D341Med (cell line): ENCODE results near the gene C4A.
"Not testable (repeated sequence)": the region's sequence is repeated elsewhere in the genome, so short reads cannot be mapped to it uniquely, and the experiment has no call there.

Source experiments
- DNase-seq: peaks from one replicate; pipeline ENCODE4 v3.0.0; 2012; ENCODE audit warnings: low spot score

The C4A gene

DNA sequence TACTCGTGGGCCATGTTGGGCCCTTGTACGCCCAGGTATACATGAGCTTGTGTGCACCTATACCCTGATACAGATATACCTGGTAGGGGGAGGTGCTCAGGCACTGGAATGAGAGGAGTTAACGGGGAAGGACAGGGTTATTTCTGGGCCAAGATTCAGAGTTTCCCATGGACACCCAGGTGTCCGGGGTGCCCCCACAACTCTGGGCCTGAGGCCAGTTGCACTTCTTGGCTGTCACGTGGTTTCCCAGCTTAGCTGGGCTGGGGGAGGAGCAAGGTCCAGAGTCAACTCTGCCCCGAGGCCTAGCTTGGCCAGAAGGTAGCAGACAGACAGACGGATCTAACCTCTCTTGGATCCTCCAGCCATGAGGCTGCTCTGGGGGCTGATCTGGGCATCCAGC, at the start of gene C4A:
C4A (plus strand) TSS at position 314 of the 400 bp plus-strand sequence; CDS start at position 365, 51 bp downstream.
- DNase-seq = not testable (repeated sequence)

GRCh38 chr6:31932137-31932536, 49.7 kb upstream of the C4A start:
- DNase-seq = not testable (repeated sequence)

GRCh38 chr6:31933537-31933936, 48.3 kb upstream of the C4A start:
- DNase-seq = no peak

DNA sequence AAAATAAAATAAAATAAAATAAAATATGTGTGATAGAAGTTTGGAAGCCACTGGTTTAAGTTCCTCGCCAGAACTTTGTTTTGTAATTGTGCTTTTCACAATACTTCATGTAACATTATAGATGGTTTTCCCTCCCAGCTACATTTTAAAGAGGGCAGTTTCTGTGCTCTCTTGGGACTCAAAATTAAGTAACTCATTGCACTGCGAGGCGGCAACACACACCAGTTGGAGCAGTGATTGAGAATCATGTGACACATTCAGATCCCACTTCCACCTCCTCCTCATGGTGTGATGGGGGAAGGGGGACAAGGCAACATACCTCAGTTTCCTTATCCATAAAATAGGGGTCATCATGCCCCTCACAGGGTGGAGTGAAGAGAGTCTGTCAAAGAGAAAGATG, 46.8 kb upstream of the C4A start:
- DNase-seq = no peak

DNA sequence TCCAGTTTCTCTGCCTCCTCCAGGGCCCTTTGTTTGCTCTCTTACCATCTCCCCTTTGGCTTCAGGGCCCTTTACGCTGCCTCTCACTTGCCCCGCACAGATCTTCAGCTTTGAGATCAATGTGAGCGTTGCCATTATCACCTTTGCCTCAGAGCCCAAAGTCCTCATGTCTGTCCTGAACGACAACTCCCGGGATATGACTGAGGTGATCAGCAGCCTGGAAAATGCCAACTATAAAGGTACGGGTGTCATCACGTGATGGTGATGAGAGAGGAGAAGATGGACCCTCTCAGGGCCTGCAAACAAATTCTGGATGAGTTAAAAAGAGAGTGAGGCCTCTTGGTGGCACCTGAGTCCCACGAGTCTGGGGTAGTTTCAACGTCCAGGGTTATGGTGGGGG, 46.0 kb upstream of the C4A start:
- DNase-seq = no peak

DNA sequence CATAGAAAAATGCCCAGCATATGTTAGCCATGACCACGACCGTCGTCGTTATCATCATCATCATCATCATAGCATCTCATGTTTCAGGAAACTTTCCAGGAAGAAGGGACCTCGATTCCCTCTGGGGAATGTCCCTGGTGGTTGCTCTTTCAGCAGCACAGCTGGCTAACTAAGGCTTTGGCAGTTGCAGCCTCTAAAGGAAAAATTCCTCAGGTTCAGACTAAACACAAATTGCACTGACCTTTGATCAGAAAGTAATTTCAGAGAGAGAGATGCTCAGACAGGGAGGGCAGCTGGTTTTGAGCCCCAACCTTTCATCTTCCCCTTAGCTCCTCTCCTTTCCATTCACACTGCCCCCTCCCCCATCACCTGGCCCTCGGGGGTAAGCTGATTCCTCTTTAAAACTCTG, 41.6 kb upstream of the C4A start:
- DNase-seq = no peak

GRCh38 chr6:31943742-31944141, 38.1 kb upstream of the C4A start:
- DNase-seq = no peak

DNA sequence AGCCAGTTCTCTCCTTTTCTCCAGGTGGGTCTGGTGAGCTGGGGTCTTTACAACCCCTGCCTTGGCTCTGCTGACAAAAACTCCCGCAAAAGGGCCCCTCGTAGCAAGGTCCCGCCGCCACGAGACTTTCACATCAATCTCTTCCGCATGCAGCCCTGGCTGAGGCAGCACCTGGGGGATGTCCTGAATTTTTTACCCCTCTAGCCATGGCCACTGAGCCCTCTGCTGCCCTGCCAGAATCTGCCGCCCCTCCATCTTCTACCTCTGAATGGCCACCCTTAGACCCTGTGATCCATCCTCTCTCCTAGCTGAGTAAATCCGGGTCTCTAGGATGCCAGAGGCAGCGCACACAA, 36.7 kb upstream of the C4A start:
- DNase-seq = no peak

DNA sequence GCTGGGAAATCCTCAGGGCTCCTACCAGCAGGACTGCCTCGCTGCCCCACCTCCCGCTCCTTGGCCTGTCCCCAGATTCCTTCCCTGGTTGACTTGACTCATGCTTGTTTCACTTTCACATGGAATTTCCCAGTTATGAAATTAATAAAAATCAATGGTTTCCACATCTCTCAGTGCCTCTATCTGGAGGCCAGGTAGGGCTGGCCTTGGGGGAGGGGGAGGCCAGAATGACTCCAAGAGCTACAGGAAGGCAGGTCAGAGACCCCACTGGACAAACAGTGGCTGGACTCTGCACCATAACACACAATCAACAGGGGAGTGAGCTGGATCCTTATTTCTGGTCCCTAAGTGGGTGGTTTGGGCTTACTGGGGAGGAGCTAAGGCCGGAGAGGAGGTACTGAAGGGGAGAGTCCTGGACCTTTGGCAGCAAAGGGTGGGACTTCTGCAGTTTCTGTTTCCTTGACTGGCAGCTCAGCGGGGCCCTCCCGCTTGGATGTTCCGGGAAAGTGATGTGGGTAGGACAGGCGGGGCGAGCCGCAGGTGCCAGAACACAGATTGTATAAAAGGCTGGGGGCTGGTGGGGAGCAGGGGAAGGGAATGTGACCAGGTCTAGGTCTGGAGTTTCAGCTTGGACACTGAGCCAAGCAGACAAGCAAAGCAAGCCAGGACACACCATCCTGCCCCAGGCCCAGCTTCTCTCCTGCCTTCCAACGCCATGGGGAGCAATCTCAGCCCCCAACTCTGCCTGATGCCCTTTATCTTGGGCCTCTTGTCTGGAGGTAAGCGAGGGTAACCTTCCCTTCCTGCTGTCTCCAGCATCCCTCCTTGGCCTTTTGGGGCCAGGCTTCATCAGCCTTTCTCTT, 36.1 kb upstream of the C4A start, which contains the start of gene CFB:
CFB (plus strand) TSS at position 589 of the 863 bp plus-strand sequence; CDS start at position 716, 127 bp downstream.
- no peak for DNase-seq

- no peak for DNase-seq
Observed at GRCh38 chr6:31946370-31946885, 35.4 kb upstream of the C4A start.

DNA sequence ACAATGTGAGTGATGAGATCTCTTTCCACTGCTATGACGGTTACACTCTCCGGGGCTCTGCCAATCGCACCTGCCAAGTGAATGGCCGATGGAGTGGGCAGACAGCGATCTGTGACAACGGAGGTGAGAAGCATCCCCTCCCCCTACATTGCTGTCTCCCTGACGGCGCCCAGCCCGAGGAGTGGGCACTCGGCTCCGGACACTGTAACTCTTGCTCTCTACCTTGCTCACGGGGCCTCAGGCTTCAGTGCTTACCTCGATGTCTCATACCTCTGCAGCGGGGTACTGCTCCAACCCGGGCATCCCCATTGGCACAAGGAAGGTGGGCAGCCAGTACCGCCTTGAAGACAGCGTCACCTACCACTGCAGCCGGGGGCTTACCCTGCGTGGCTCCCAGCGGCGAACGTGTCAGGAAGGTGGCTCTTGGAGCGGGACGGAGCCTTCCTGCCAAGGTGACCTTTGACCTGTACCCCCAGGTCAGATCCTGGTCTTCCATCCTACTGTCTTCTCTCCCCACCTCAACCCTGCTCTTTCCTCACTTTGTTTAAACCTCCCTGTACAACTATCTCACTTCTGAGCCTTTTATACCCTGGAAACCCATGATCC, 34.7 kb upstream of the C4A start:
- DNase-seq = no peak

DNA sequence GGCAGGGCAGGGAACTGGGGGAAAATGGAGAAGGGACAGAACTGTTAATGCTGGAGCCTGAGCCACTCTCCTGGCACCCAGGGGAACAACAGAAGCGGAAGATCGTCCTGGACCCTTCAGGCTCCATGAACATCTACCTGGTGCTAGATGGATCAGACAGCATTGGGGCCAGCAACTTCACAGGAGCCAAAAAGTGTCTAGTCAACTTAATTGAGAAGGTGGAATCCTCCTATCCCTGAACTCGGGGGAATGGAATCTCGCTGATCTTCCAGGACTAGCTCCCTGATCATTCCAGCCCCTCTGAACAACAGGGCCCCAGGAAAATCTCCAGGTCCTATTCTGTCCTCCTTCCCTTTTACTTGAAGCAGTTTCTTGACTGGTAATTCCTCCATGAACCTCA, 34.0 kb upstream of the C4A start:
- no peak for DNase-seq

DNA sequence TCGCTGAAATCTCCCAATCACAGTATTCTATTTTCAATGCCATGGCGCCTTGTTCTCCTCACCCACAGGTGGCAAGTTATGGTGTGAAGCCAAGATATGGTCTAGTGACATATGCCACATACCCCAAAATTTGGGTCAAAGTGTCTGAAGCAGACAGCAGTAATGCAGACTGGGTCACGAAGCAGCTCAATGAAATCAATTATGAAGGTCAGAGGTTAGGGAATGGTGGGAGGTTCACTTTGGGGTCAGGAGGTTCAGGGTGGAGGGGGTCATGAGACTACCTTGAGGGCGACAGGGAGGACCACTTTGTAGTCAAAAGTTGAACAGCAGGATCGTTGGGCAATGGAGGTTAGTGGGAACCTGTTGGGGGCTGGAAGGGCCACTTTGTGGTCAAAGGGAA, 33.6 kb upstream of the C4A start:
- no peak for DNase-seq

DNA sequence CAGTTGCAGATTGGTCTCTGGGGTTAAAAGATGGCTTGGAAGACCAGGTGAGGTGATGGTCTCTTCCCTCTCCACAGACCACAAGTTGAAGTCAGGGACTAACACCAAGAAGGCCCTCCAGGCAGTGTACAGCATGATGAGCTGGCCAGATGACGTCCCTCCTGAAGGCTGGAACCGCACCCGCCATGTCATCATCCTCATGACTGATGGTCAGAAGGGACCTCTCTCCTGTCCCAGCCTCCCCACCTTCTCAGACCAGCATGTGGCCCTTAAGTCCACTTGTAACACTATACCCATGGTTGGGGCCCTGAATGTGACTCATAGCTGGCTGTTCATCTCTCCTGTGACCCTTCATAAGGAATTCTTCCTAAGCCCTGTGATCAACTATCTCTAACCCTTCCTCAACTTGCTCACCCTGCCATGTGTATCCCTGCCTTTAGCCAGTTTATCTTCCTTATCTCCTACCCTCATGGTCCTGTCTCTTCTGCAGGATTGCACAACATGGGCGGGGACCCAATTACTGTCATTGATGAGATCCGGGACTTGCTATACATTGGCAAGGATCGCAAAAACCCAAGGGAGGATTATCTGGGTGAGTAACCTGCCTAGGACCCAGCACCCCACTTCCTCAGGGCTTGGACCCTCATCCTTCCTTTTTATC, 33.0 kb upstream of the C4A start:
- no peak for DNase-seq

- DNase-seq = no peak
Observed at GRCh38 chr6:31949926-31950548, 31.8 kb upstream of the C4A start.

DNA sequence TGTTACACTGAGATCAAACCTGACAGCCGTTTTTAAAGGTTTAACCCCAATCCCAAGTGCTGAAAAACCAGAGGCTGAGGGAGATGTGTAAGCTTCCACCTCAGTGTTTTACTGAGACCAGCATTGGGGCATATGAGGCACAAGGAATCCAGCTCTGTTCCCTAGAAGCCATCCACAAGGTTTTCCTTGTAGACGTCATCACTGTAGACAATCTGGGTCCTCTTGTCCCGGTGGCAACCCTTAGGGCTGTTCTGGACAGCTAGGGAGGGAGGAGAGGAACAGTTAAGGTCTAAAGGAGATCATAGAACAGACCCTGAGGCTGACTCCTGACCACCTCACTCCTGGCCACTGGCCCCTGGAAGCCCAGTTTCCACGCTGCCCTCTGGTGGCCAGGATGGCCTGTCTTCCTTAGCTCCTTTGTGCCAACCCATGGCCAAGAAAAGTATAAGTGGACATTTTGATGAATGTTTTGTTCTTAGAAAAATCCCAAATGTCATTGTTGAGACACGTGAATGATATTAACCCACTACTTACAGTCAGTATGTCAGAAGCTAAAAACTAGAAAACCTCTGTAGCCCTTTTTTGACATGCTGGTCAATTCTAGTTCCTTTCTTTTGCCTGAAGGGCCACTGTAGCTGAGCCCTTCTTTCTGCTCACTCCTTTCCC, 29.6 kb upstream of the C4A start:
- DNase-seq = peak; percentile 63

DNA sequence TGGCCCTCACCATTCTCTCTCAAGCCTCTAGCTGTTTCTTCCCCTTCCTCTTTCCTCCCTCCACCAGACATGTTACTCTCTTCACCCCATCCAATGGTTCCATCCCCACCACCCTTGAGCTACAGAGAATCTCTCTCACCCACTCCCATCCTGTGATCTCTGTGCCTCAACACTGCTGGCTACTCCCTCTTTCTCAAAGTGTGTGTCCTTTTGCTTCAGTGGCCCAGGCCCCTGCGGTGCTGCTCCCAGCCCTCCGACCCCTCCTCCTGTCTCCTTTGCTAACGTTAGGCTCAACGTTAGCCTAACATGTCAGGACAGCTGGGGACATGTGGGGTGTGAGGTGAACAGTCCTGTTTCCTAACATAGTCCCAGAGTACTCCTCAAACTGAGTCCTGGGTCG, 29.0 kb upstream of the C4A start:
- no peak for DNase-seq

DNA sequence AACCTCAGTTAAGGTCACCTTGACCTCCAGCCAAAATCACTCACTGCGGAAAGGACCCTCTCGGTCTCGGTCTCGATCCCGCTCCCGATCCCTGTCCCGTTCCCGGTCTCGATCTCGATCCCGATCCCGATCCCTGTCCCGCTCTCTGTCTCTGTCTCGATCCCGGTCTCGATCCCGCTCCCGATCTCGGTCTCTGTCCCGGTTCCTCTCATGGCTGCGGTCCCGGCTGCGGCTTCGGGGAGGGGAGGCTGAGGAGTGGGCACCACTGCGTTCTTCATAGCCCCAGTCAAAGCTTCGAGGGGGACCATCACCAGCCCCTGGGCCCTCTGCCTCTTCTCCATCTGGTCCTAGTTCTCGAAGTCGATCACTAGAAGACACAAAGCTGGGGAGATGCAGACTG, 27.3 kb upstream of the C4A start:
- DNase-seq = no peak

- no peak for DNase-seq
Observed at GRCh38 chr6:31956796-31957195, 25.1 kb upstream of the C4A start.

- DNase-seq = no peak
Observed at GRCh38 chr6:31958412-31958740, 23.5 kb upstream of the C4A start.

DNA sequence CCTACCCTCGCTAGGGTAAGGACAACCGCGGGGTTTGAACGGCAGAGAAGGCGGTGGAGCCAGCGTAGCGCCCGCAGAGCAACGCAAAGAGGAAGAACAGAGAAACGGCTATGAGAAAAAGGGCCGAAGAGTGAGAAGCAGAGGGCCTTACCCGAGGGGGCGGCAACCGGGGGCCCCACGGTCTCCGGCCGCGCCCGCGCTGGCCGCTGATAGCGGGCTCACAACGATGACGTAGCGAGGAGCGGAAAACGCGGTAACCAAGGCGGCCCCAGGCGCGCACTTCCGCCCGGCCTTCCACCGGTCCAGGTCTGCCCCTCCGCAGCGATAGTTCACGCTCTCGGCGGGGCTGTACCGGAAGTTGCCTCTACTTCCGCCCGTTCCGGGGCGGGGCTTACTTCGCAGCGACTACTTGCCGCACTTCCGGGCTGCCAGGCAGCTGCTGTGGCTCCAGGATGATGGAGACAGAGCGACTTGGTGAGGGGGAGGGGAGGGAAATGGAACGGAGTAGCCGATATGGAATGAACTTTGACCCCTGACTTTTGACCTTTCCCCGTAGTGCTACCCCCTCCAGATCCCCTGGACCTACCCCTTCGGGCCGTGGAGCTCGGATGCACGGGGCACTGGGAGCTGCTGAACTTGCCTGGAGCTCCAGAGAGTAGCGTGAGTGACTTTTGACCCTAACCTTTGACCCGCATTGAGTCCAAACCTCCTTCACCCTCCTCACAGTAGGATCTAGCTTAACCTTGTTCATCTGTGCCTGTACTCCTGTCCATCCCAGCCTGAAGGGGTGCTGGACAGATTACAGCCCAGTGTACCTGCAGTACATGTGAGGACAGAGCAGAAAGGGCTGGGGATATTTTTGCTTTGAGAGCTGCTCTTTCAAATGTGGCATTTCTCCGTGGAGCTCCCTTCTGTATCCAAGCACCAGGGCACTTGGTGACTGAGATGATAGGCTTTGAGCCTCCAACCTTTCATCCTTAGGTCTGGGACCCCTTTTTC, 22.8 kb upstream of the C4A start, which contains the start of the genes NELFE and SKIC2:
NELFE (minus strand) TSS at position 231 of the 999 bp plus-strand sequence. CDS start 525 bp downstream, outside the sequence.
SKIC2 (plus strand) TSS at position 435 of the 999 bp plus-strand sequence; CDS start at position 453, 18 bp downstream.
- DNase-seq = peak; percentile 99
